ENCODE measurements around the gene PLA2G7. TPM values are rescaled to one million over a fixed set of nuclear protein-coding genes. Genes with fewer than 3 reads are reported as not detected.

Gene PLA2G7
- total RNA-seq, 4 donors from 2014 or later, result 2.4 to 65.6 (median 3.8) TPM

- no peak for TF ChIP-seq CTCF (IDR thresholded peaks at IDR 0.05; ENCODE audit: low read depth)
These were observed 50.4 kb downstream of the PLA2G7 start for GRCh38 chr6:46684771-46685170.

- TF ChIP-seq CTCF (IDR thresholded peaks at IDR 0.05; ENCODE audit: low read depth), result no peak
These were observed 57.9 kb downstream of the PLA2G7 start for GRCh38 chr6:46677314-46677654.

- TF ChIP-seq CTCF (IDR thresholded peaks at IDR 0.05; ENCODE audit: low read depth), result no peak
These were observed 58.4 kb downstream of the PLA2G7 start for GRCh38 chr6:46676604-46677313.

- TF ChIP-seq CTCF (IDR thresholded peaks at IDR 0.05; ENCODE audit: low read depth), result no peak
These were observed 60.8 kb downstream of the PLA2G7 start for GRCh38 chr6:46674410-46674809.

- no peak for TF ChIP-seq CTCF (IDR thresholded peaks at IDR 0.05; ENCODE audit: low read depth)
These were observed 67.8 kb downstream of the PLA2G7 start for GRCh38 chr6:46667377-46667776.

- no peak for TF ChIP-seq CTCF (IDR thresholded peaks at IDR 0.05; ENCODE audit: low read depth)
These were observed 73.7 kb downstream of the PLA2G7 start for GRCh38 chr6:46661483-46661882.

- TF ChIP-seq CTCF (IDR thresholded peaks at IDR 0.05; ENCODE audit: low read depth), result no peak
These were observed 77.5 kb downstream of the PLA2G7 start for GRCh38 chr6:46657642-46658041.

Data from subcutaneous adipose tissue (tissue), 4 donors.